PFSK-1 (cell line): ENCODE data around the gene ATP8B4.

ENCODE experiments used
- FOXP2 ChIP-seq: optimal IDR thresholded peaks from 2 replicates; pipeline ENCODE3; 2011; ENCODE audit warnings: borderline replicate concordance, control low read depth, inconsistent platforms; ENCODE audit not compliant: insufficient read depth; ENCODE audit errors: extremely low read length, extremely low read depth
- POLR2AphosphoS5 ChIP-seq: IDR thresholded peaks from 2 replicates; pipeline ENCODE4 v1.6.1; 2012; ENCODE audit warnings: low read depth, mild to moderate bottlenecking, control low read depth, low read length, moderate library complexity
- SIN3A ChIP-seq: IDR thresholded peaks from 2 replicates; pipeline ENCODE4 v1.6.1; 2012; ENCODE audit warnings: mild to moderate bottlenecking, low read length, moderate library complexity, borderline replicate concordance; ENCODE audit not compliant: insufficient read depth
- TAF1 ChIP-seq: IDR thresholded peaks from 2 replicates; pipeline ENCODE4 v1.6.1; 2012; ENCODE audit warnings: low read length, control low read depth, borderline replicate concordance; ENCODE audit not compliant: insufficient read depth
- TF ChIP-seq, protein P1 (sequence below), 2 experiments: IDR thresholded peaks; 2 replicates each; pipeline versions ENCODE4 v1.6.1 to v1.8.0; 2011 to 2012; ENCODE audit warnings: low read depth in 2 of 2, low read length in 2 of 2, control low read depth in 1 of 2, inconsistent platforms in 1 of 2, mild to moderate bottlenecking in 1 of 2, moderate library complexity in 1 of 2; ENCODE audit not compliant: insufficient read depth in 1 of 2

ATP8B4 gene

DNA sequence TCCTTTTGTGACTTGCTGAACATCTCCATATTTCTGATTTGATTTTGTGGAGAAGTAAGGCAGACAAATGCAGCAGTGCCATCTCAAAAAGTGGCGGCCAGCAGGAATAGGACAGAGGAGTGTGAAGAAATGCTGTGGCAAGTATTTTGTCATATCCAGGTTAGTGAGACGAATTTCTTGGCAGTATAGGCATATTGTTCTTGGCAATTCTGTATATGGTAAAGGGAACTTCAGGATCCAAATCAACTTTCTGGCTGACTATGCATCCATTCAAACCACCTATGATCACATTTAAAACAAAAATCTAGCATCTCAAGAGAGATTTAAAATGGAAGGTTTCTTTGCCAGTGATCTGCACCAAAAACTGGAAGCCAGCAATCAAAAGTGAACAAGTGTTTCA, 270.2 kb downstream of the ATP8B4 start:
- TF ChIP-seq, protein P1, sequence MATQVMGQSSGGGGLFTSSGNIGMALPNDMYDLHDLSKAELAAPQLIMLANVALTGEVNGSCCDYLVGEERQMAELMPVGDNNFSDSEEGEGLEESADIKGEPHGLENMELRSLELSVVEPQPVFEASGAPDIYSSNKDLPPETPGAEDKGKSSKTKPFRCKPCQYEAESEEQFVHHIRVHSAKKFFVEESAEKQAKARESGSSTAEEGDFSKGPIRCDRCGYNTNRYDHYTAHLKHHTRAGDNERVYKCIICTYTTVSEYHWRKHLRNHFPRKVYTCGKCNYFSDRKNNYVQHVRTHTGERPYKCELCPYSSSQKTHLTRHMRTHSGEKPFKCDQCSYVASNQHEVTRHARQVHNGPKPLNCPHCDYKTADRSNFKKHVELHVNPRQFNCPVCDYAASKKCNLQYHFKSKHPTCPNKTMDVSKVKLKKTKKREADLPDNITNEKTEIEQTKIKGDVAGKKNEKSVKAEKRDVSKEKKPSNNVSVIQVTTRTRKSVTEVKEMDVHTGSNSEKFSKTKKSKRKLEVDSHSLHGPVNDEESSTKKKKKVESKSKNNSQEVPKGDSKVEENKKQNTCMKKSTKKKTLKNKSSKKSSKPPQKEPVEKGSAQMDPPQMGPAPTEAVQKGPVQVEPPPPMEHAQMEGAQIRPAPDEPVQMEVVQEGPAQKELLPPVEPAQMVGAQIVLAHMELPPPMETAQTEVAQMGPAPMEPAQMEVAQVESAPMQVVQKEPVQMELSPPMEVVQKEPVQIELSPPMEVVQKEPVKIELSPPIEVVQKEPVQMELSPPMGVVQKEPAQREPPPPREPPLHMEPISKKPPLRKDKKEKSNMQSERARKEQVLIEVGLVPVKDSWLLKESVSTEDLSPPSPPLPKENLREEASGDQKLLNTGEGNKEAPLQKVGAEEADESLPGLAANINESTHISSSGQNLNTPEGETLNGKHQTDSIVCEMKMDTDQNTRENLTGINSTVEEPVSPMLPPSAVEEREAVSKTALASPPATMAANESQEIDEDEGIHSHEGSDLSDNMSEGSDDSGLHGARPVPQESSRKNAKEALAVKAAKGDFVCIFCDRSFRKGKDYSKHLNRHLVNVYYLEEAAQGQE (IDR thresholded peaks at IDR 0.05; ENCODE audit: insufficient read depth in 1 of 2, low read depth in 2 of 2, low read length in 2 of 2) = no peak
- TF ChIP-seq TAF1 (no peak), POLR2AphosphoS5 (no peak), SIN3A (no peak), FOXP2 (no peak)

DNA sequence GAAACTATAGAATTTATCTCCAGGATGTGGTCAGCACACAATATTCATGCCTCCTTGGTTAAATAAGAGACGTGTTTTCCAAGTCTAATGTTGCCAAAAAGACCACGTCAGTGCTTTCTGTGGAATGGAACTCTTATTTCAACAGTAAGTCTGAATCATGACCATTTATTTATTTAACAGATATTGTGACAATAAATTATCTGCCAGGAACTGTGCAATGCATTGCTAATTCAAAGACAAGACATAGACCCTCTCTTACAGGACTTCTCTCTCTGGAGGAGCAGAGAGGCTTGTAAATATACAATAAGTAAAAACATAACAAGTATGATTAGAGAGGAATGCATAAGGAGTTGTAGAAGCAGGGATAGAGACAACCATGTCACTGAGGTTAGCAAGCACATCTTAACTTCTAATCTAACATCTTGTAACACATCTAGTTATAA, 270.7 kb downstream of the ATP8B4 start:
- TF ChIP-seq FOXP2 = no peak
- TF ChIP-seq POLR2AphosphoS5 = no peak
- TF ChIP-seq TAF1 = no peak
- TF ChIP-seq, protein P1 (IDR thresholded peaks at IDR 0.05; ENCODE audit: insufficient read depth in 1 of 2, low read depth in 2 of 2, low read length in 2 of 2) = no peak
- no peak for TF ChIP-seq SIN3A

DNA sequence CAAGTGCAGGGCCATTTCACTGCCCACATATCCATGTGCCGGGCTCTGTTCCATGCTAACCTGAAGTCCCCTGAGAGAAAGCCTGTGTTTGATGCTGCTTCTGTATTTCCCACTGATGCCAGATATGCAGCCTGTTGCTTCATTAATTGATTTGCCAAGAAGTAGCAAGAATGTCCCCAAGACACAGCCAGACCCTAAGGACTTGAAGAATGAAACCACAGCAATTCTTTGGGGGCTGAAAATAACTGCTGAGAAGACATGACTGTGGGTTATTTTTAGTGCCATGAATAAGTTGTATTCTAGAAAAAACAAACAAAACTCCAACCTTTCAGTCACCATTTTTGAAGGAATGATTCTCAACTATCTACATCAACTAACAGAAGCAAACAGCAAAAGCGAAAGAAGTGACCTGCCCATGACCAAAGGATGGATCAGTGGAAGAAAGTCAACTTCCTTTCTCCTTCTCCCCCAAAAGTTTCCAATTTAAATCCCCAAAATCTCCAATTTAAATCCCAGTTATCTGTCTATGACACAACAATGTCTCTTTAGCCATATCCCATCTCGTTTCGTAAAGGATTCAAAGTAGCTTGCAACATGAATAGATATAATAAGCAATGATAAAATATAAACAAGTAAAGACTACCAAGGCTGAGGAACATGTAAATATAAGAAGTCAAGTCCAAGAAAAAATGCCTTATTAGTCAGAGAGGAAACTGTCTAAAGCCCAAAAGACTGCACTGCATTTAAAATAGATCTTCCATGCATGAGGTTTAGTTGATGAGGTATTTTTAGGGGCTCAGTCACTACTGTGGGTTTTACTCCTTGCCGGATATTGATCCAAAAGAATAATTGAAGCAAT, 271.4 kb downstream of the ATP8B4 start:
- no peak for TF ChIP-seq TAF1
- no peak for TF ChIP-seq SIN3A
- TF ChIP-seq, protein P1 (IDR thresholded peaks at IDR 0.05; ENCODE audit: insufficient read depth in 1 of 2, low read depth in 2 of 2, low read length in 2 of 2) = no peak
- no peak for TF ChIP-seq POLR2AphosphoS5
- TF ChIP-seq FOXP2 = no peak

DNA sequence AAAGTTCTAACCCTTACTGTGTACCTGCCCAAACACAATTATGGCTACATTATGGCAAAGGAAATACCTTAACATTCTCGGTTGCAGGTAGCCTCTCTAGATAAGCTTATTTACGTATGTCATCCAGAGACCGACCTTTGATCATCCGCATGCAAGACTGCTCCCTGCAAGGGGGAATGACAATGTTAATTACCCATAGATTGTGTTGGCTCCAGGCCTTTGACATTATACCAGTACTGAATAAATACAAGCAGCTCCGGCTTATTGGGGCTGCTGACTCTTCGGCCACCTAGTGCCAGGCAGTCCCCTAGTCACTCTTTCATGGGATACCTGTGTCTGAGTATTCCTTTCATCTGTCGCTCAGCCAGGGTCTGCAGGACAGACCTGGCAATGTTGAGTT, 274.6 kb downstream of the ATP8B4 start:
- TF ChIP-seq TAF1 = no peak
- no peak for TF ChIP-seq FOXP2
- TF ChIP-seq POLR2AphosphoS5 = no peak
- TF ChIP-seq SIN3A = no peak
- TF ChIP-seq, protein P1 (IDR thresholded peaks at IDR 0.05; ENCODE audit: insufficient read depth in 1 of 2, low read depth in 2 of 2, low read length in 2 of 2) = no peak

DNA sequence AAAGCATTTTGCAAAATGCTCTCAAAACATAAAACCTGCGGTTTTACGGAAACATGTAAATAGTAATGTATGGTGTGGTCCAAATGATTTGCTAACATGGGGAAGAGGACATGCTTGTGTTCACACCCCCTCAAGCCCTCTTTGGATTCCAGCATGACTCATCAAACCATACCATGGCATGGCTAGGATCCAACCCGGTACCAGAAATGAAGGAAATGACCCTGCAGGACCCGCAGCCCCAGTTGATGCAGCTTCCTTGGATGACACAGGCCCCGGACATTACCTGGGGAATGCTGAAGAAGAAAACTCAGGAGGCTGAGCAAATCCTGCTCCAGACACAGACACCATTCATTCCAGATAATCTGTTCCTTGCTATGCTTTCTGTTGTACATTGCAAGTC, 275.3 kb downstream of the ATP8B4 start:
- no peak for TF ChIP-seq FOXP2
- TF ChIP-seq TAF1 = no peak
- no peak for TF ChIP-seq POLR2AphosphoS5
- no peak for TF ChIP-seq SIN3A
- TF ChIP-seq, protein P1 (IDR thresholded peaks at IDR 0.05; ENCODE audit: insufficient read depth in 1 of 2, low read depth in 2 of 2, low read length in 2 of 2) = no peak
